GM19467 (cell line): ENCODE measurements around the gene IL33.

Source experiments
- ATAC-seq: cut with Tn5 transposase; IDR thresholded peaks from one replicate; pipeline ENCODE4 v1.9.1; 2021; ENCODE audit warnings: mild to moderate bottlenecking, moderate library complexity; ENCODE audit not compliant: unreplicated experiment

The IL33 gene

GRCh38 chr9:6216002-6216401 is 395 bp downstream of the IL33 start:
- no peak for ATAC-seq

- no peak for ATAC-seq
These were observed 1.3 kb downstream of the IL33 start for GRCh38 chr9:6216951-6217350.

DNA sequence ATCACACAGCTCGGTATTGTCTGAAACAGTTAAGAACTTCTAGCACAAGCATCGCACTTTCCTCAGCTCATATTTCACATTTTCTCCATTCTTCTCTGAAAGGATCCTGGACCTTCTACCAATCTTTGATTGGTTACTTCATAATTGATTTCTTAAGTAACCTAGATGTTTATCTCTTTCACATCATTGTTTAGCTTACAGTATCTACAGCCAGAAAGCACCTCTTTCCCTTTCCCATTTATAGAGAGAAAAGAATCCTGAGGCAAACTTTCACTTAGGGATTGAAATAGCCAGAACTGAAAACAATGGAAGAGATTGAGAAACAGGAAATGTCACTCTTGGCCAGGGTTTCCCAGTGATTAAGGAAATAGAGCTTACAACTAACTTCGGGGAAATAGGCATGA is 2.5 kb downstream of the IL33 start:
- no peak for ATAC-seq

GRCh38 chr9:6219040-6219439 is 3.4 kb downstream of the IL33 start:
- ATAC-seq = no peak

DNA sequence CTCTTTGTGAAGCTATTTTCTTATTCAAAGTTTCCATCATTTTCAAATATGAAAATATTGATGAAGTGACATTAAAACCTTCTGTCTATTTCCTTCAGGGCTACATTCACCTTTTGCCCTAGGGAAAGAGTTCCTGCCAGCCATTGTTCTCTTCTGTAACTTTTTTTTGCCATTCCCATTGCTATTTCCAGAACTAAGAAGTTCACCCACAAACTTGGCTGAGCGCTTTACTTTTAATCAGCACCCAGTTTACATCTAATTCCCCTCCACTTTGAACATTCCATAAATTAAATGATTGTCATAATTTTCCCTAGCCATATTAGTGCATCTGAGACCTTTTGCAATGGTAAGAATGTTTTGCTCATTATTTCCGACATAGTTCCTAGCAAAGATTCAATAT is 4.4 kb downstream of the IL33 start:
- no peak for ATAC-seq

GRCh38 chr9:6224393-6225154 is 9.0 kb downstream of the IL33 start:
- no peak for ATAC-seq

DNA sequence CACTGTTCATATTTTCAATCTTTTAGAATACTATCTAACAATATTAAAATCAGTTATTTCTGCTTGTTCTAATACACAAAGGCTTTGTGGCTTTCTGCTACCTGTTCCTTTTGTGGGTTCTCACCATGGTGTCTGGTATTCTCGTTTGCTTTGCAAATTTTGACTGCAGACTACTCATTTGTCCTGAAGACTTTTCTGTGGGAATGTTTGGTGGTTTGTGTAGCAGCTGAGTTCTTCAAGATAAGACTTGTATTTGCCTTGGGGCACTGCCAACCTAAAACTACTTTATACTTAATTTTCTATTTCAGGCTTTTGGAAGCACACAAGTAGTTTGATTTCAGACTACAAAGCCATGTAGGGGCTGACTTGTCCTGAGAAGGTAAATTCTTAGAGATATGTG is 11.1 kb downstream of the IL33 start:
- no peak for ATAC-seq

GRCh38 chr9:6229186-6229585 is 13.6 kb downstream of the IL33 start:
- no peak for ATAC-seq

GRCh38 chr9:6229619-6230018 is 14.0 kb downstream of the IL33 start:
- ATAC-seq = no peak

- no peak for ATAC-seq
These were observed 14.6 kb downstream of the IL33 start for GRCh38 chr9:6230037-6230780.

- no peak for ATAC-seq
These were observed 16.8 kb downstream of the IL33 start for GRCh38 chr9:6232336-6232945.

DNA sequence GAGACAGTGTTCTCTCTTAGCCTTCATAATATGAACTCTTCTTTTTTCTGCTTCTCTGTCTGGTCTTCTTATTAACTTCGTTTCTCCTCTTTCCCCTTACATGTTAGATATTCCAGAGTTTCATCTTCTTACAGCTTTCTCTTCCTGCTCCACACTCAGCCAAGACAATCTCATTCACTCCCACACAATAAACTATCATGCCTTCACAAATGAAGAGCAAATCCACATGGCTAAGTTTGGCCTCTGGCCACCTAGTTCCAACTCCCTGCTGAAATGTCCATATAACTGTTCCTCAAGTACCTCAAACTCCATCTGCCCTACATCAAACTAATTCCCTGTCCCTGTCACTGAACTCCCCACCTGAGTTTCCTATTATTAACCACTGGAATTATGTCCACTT is 18.4 kb downstream of the IL33 start:
- no peak for ATAC-seq

GRCh38 chr9:6237267-6237666 is 21.7 kb downstream of the IL33 start:
- ATAC-seq = no peak

GRCh38 chr9:6239048-6239461 is 23.4 kb downstream of the IL33 start:
- ATAC-seq = no peak

DNA sequence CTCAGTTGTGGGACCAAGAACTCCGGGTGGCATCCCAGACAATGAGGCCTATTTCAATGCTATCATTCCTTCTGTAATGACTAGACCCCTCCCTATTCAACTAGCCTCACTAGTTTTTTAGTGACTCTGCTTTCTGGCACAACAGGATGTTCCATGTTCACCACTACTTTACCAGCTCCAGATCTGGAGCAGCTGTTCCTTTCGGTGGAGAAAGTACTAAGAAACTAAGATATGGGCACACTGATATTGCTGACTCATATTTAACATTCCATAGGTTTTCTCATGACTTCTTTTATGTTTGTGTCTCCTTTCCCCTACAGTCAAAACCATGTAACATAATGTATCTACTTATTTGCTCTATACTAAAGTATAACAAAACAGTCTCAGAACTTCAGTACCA is 24.1 kb downstream of the IL33 start:
- no peak for ATAC-seq

- ATAC-seq = no peak
These were observed 28.1 kb downstream of the IL33 start for GRCh38 chr9:6243746-6244145.

- ATAC-seq = no peak
These were observed 31.7 kb downstream of the IL33 start for GRCh38 chr9:6247266-6247665.

DNA sequence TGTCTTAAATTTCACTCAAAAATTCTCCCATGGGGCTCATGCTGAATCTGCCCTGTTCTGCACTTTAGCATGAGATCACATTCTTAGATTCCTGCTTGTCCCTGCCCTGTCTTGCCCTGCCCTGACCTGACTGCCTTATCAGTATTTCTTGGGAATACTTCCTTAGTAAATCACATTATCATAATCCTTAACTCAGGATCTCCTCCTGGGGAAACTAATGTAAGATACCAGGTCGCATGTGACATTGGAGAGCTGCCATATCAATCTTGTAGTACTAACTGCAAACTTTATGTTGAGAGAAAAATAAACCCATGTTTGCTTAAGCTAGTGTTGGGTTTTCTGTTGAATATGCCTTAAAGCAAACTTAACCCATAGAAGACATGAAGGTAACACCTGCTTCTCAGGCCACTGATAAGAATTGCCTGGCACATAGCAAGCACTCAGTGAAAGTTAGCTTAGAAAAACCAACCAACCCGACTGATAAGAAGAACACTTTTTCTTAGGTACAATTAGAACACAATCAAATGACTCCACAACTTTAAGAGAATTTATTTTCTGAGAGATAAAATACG is 53.3 kb downstream of the IL33 start:
- no peak for ATAC-seq

DNA sequence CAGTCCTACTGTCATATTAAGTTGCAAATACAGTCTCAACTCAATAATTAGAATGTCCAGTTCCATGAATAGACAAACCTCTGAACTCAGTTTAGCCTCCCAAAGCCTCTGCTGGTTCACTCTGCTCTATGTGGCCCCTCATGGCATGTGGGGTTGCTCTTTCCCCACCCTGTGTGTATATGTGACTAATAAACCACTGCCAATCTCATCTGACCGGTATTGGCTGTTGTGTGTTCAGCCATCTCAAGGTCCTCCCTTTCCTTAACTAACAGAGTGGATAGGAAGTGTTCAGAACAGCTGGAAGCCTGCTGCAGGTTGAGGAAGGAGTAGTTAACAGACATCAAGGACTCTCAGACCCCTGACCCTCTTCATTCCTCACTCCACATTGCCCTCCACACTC is 55.3 kb downstream of the IL33 start:
- no peak for ATAC-seq

- ATAC-seq = no peak
These were observed 56.1 kb downstream of the IL33 start for GRCh38 chr9:6271508-6272228.

DNA sequence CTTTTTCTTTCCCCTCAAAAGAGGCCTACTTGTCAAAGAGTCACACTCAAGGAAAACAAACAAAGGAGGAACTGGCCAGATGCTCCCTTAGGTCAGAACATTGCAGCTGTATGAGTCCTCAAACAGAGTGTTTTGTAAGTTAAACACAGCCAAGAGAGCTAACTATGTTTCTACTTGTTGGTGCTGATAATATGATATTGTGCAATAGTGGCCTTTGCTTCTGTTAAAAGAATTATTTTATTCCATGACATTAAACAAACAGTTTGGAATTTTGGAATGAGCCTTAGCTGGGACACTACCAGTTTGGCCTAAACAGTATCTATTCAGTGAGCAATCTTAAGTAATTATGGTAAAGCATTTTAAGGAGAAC is 56.6 kb downstream of the IL33 start:
- ATAC-seq = no peak
